ENCODE measurements around the gene TCP11L1.
"Not testable (repeated sequence)": the region's sequence is repeated elsewhere in the genome, so short reads cannot be mapped to it uniquely, and the experiment has no call there.

The TCP11L1 gene

GRCh38 chr11:33110083-33110482, 70.7 kb downstream of the TCP11L1 start:
- Histone ChIP-seq H3K9ac (ENCODE audit: low read length) (no peak overlapping the region), H3K4me3 (ENCODE audit: low read length) (no peak overlapping the region), H3K27ac (ENCODE audit: low read length) (no peak overlapping the region), H3K36me3 (replicated peaks; ENCODE audit: insufficient read depth, low read length) (no peaks in the 10 kb centered on the region), H3K4me2 (ENCODE audit: low read depth, low read length) (no peak overlapping the region), H3K9me3 (replicated peaks; ENCODE audit: insufficient read depth, low read length) (no peaks in the 10 kb centered on the region), H3K27me3 (replicated peaks; ENCODE audit: insufficient read depth, low read length) (no peaks in the 10 kb centered on the region), H3K4me1 (ENCODE audit: low read length) (no peaks in the 10 kb centered on the region), H2AFZ (ENCODE audit: low read length) (no peak overlapping the region), H4K20me1 (ENCODE audit: insufficient read depth, low read length) (no peaks in the 10 kb centered on the region), H3K79me2 (ENCODE audit: low read length) (no peaks in the 10 kb centered on the region), H3F3A (ENCODE audit: insufficient read depth, low read length) (no peaks in the 10 kb centered on the region), H3K9me2 (replicated peaks; ENCODE audit: insufficient read depth, low read length) (no peaks in the 10 kb centered on the region)
- DNase-seq: no peak
- TF ChIP-seq CTCF (IDR thresholded peaks at IDR 0.05; ENCODE audit: low read length): no peak

GRCh38 chr11:33116535-33116934, 77.2 kb downstream of the TCP11L1 start:
- no peak overlapping the region for H2AFZ ChIP-seq (ENCODE audit: low read length)
- H4K20me1 ChIP-seq (ENCODE audit: insufficient read depth, low read length): no peaks in the 10 kb centered on the region
- H3F3A ChIP-seq (ENCODE audit: insufficient read depth, low read length): no peaks in the 10 kb centered on the region
- no peak overlapping the region for H3K4me2 ChIP-seq (ENCODE audit: low read depth, low read length)
- H3K9me2 ChIP-seq (replicated peaks; ENCODE audit: insufficient read depth, low read length): no peaks in the 10 kb centered on the region
- H3K4me1 ChIP-seq (ENCODE audit: low read length): no peaks in the 10 kb centered on the region
- no peak overlapping the region for H3K9ac ChIP-seq (ENCODE audit: low read length)
- no peak overlapping the region for H3K4me3 ChIP-seq (ENCODE audit: low read length)
- TF ChIP-seq EZH2phosphoT487 (IDR thresholded peaks at IDR 0.05; ENCODE audit: low read length): no peak
- TF ChIP-seq EZH2 (optimal IDR thresholded peaks at IDR 0.05; ENCODE audit: low read depth, low read length): no peak
- H3K27me3 ChIP-seq (replicated peaks; ENCODE audit: insufficient read depth, low read length): no peaks in the 10 kb centered on the region
- no peaks in the 10 kb centered on the region for H3K9me3 ChIP-seq (replicated peaks; ENCODE audit: insufficient read depth, low read length)
- no peaks in the 10 kb centered on the region for H3K36me3 ChIP-seq (replicated peaks; ENCODE audit: insufficient read depth, low read length)
- DNase-seq: no peak
- H3K79me2 ChIP-seq (ENCODE audit: low read length): no peaks in the 10 kb centered on the region
- H3K27ac ChIP-seq (ENCODE audit: low read length): no peak overlapping the region

- H3K27ac ChIP-seq (ENCODE audit: low read length); H3K4me2 ChIP-seq (ENCODE audit: low read depth, low read length); H3F3A ChIP-seq (ENCODE audit: insufficient read depth, low read length); H3K9me3 ChIP-seq (replicated peaks; ENCODE audit: insufficient read depth, low read length); H3K79me2 ChIP-seq (ENCODE audit: low read length); H3K9me2 ChIP-seq (replicated peaks; ENCODE audit: insufficient read depth, low read length); H2AFZ ChIP-seq (ENCODE audit: low read length); H3K27me3 ChIP-seq (replicated peaks; ENCODE audit: insufficient read depth, low read length); H3K4me3 ChIP-seq (ENCODE audit: low read length); H3K4me1 ChIP-seq (ENCODE audit: low read length); H3K36me3 ChIP-seq (replicated peaks; ENCODE audit: insufficient read depth, low read length); H3K9ac ChIP-seq (ENCODE audit: low read length); H4K20me1 ChIP-seq (ENCODE audit: insufficient read depth, low read length); DNase-seq: not testable (repeated sequence)
These were observed 83.3 kb downstream of the TCP11L1 start for GRCh38 chr11:33122696-33123095.

Data from MM.1S (cell line).